LNCAP (cell line): ENCODE data around the gene GALNTL6.

Experiments
- TF ChIP-seq, protein P1 (sequence below): fragments of 450-650 bp; IDR thresholded peaks from 2 replicates; pipeline ENCODE4 v1.5.1; 2017; ENCODE audit warnings: mild to moderate bottlenecking

GALNTL6 gene

GRCh38 chr4:173025131-173025530, 1211.9 kb downstream of the GALNTL6 start:
- TF ChIP-seq, protein P1, sequence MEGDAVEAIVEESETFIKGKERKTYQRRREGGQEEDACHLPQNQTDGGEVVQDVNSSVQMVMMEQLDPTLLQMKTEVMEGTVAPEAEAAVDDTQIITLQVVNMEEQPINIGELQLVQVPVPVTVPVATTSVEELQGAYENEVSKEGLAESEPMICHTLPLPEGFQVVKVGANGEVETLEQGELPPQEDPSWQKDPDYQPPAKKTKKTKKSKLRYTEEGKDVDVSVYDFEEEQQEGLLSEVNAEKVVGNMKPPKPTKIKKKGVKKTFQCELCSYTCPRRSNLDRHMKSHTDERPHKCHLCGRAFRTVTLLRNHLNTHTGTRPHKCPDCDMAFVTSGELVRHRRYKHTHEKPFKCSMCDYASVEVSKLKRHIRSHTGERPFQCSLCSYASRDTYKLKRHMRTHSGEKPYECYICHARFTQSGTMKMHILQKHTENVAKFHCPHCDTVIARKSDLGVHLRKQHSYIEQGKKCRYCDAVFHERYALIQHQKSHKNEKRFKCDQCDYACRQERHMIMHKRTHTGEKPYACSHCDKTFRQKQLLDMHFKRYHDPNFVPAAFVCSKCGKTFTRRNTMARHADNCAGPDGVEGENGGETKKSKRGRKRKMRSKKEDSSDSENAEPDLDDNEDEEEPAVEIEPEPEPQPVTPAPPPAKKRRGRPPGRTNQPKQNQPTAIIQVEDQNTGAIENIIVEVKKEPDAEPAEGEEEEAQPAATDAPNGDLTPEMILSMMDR = no peak; the same call in 1 of the 2 replicates

DNA sequence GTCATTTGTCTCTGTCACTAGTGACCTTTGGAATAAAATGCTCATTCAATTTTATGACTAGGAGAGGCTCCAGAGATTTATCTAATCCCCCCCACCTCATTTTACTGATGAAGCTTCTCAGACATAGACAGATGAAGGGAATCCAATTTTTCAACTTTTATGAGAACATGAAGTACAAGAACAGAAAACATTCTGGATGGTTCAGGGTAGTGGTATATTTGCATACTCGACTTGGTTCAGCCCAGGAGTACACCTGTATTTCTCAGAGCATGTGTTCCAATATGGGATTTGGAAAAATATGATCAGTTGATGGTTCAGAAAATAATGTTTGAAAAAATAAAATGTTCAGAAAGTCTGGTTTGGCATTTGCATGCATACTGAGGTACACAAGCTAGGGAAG, 1224.0 kb downstream of the GALNTL6 start:
- TF ChIP-seq, protein P1 = no peak

GRCh38 chr4:173038192-173038896, 1225.1 kb downstream of the GALNTL6 start:
- TF ChIP-seq, protein P1 = no peak

DNA sequence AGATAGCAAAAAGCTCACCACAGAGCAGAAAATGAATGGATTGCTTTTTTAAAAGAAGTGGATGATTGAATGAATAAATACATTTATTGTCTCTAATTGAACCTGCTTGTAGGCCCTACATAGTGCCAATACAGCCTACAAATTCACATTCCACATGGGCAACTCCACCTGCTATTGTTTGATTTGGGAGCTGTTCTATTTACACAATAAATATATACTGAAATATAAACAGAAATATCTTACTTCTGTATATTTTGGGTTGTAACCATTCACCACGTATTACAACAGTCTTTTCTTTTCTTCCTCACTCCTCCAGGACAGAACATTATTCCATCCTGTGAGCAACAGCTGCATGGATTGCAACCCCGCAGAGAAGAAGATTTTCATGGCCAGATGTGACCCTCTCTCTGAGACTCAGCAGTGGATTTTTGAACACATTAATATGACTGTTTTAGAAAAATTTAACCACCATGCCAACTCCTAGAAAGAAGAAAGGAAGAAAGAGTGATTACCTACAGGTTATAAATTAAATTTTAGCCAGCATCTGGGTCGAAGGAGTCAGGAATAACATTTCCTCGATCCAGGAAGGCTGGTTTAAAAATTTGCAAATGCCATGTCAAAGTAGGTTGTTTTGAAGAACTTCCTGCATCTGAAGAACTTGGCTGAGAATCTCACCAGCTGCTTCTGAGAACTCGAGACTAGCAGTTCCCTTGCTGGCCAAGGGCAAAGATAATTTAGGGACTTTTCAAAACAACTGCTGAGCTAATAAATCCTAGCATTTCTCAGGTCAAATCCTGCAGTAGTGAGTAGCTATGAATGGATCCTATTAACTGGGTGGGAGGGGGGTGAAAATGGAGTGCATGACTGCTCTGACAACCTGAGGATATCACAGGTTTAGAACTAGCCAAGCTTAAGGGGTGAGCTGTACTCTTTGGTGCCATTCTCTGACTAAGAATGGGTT, 1226.7 kb downstream of the GALNTL6 start:
- TF ChIP-seq, protein P1 = no peak

DNA sequence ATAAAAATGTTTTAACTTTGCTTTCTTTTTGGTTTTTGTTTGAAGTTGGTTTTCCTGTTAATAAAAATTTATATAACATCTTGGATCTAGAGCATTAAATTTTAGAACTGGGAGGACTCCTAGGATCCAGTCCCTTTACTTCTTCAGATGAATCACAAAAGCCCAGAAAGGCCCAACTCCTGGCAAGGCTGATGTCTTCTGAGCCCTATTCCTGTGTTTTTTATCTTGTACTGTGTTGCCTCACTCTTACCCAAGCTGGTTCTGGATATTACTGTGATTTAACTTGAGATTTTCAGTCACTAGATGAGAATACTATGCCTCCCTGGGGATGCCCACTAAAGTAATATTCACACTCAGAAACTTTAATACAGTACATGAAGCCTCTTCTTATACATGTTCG, 1228.3 kb downstream of the GALNTL6 start:
- TF ChIP-seq, protein P1 = no peak

DNA sequence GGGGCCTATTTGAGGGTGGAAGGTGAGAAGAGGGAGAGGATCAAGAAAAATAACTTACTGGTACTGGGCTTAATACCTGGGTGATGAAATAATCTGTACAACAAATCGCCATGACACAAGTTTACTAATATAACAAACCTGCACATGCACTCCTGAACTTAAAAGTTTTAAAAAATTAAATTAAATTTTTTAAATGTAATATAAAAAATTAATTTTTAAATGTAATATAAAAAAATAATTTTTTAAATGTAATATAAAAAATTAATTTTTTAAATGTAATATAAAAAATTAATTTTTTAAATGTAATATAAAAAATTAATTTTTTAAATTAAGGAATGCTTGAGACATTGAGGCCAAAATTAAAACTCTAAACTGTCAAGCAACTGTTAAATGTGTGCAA, 1231.1 kb downstream of the GALNTL6 start:
- TF ChIP-seq, protein P1 = no peak

DNA sequence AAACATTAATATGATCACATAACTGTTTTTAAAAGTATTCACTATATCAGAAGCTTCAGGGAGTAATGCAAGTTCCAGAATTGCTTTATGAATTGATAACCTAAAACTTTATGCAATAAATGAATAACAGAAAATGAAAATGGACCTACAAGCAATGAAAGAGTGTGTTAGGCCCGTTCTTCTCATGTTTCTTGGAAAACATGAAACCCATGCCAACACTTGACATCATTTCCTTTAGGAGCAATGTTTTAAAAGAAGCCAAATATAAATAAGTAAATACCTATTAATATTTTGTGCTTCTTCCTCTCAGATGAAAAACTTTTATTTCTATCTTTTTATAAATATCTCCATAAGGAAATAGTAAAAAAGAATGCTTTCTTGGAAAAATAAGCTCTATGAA, 1232.4 kb downstream of the GALNTL6 start:
- TF ChIP-seq, protein P1 = no peak
